ENCODE results near the gene CSNK2A1.
A peak's percentile ranks its signal among the peaks of the same experiment; 100 is the strongest.
"Not testable (repeated sequence)": the region's sequence is repeated elsewhere in the genome, so short reads cannot be mapped to it uniquely, and the experiment has no call there.

The CSNK2A1 gene
- 86.2 to 258 (median 118) reads per million in 3 experiments for total RNA-seq

DNA sequence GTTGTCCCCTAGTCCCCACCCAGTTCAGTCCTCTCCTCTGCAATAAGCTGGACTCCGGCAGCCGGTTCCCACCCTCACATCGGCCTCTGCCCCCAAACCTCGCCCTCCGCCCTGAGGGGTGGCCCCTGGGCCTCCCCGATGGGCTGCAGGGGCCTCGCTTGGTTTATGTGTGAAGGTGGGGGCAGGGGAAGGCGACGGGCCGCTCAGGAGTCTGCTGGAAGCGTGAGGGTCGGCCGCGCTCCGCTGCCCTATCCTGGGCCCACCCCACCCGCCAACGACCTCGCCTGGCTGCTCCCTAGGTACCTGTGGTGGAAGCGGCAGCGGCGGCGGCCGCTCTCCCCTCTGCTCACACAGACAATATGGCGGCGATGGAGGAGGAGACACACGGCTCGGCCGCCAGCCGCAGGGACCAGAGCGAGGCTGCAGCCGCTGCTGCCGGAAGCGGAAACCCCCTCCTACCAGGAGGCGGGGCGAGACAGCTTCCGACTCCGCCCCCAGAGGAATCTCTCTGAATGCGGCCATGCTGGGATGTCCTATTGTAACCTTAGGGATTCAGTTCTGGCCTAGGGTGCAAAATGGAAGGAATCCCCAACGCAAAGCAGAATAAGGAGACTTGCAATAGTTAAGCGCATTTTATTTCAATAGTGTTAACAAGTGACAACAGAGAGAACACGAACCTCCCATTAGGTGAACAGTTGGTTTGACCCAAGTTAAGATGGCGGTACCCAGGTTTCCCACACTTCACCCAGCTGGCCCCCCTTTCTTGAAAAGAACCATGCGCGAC is at the start of gene CSNK2A1:
TSS of gene CSNK2A1 (minus strand) at position 422 of the 784 bp plus-strand sequence. CDS start 35,239 bp downstream, outside the sequence.
- DNase-seq: peak; percentile 96

- DNase-seq: no peak
These were observed 48.9 kb upstream of the CSNK2A1 start for GRCh38 chr20:592506-592905.

GRCh38 chr20:591941-592340 is 48.4 kb upstream of the CSNK2A1 start:
- no peak for DNase-seq

DNA sequence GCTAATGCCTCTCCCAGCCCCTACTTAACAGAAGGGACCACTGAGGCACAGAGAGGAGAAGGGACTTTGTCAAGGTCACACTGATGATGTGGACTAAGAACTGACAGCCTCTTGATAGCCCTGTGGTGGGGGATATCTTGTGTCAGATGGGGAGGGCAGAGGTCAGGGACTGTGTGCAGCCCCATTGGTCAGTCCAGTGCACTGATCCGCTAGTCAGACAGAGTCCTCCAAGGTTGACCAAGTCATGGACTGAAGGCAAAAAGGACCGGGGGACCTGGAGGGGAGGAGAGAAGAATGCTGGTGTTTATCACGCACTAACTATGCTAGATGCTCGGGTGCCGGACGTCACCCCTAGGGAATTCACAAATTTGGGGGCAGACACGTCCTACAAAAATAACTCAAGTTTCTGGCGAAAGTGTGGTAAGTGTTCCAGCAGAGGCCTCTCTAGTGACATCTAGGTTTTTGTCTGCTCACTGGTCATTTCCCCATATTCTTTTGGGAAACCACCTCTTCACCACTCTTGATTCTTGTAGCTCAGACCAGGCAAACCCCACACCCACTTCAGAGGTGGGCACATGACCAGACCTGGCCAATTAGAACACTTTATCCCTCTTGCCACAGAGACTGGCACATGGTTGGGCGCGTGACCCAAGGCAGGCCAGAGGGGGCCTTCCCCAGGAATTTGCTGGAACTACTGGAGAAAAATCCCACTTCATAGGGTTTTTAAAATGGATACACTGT is 45.5 kb upstream of the CSNK2A1 start:
- no peak for DNase-seq

DNA sequence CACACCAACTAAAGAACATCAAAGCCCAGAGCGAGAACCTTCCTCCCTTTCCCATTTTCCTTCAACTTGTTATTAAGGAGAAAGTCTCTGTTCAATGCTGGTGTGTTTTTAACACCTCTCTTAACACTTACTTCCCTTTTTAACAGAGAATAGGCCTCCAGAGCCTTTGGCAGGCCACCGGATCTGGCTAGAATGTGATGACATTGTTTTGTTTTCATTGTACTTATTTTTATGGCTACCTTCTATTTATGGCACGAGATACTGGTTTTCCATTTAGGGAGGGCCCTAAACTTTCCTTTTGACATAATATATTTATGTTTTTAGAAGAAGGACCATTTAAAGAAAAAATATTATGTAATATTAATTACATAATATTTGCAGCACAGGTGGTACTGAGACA is 44.9 kb upstream of the CSNK2A1 start:
- no peak for DNase-seq

DNA sequence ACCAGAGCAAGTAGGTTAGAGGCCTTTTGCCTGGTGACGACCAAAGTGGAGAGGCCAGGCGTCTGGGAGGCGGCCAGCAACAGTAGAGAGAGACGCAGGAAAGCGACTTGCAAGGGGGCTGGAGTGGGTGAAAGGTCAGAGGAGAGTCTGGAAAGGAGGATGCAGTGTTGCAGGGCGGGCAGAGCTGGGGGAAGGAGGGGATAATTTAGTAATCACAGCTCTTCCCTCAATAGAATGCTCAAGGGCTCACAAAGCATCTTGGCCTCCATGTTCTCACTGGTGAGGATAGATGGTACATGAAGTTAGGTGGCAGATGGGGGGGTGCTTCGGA is 41.3 kb upstream of the CSNK2A1 start:
- no peak for DNase-seq

DNA sequence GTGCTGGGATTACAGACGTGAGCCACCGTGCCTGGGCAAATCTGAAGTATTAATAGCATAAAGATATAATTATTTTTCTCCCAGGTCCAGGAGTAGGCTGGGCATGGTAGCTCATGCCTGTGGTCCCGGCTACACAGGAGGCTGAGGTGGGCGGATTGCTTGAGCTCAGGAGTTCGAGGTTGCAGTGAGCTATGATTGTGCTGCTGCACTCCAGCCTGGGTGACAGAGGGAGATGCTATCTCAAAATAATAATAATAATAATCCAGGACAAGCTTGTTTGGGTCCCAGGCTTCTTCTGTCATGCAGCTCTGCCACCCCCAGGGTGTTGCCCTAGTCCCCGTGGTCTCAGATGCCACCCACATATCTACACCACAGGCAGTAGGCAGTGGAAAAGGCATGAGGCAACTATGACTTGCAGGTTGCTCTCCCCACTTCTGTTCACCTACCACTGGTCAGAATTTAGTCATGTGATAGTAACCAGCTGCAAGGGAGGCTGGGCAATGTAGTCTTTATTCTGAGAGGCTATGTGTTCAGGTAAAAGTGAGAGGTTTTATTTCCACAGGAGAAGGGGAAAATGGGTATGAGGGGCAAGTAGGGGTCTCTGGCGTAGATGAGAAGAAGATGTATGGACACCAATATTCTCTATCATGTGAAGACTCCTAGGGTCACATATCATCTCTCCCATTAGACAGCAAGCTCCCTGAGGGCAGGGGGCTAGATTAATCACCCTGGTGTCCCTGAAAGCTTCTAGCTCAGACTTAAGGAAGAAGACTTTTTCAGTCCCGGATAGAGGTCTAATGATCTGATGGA is 40.8 kb upstream of the CSNK2A1 start:
- no peak for DNase-seq

GRCh38 chr20:582204-582603 is 38.6 kb upstream of the CSNK2A1 start:
- no peak for DNase-seq

GRCh38 chr20:578940-579690 is 35.5 kb upstream of the CSNK2A1 start:
- DNase-seq: not testable (repeated sequence)

- DNase-seq: no peak
These were observed 33.7 kb upstream of the CSNK2A1 start for GRCh38 chr20:577167-577791.

DNA sequence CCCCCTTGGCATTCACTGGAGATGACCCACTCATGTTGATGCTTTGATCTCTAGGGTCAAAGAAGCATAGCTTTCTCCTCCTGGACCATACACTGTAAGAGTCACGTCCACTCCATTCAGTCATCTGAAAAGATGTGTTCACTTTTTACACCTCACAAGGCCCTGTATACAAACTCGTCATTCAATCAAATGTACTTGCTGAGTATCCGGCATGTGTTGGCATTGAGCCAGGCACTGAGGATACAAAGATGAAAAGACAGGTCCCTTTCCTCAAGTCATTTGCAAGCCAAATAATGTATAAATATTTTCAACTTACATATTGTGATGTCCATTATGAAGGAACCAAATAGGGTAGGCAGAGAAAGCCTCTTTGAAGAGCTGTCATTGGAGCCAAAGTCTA is 32.6 kb upstream of the CSNK2A1 start:
- no peak for DNase-seq

GRCh38 chr20:575230-575629 is 31.6 kb upstream of the CSNK2A1 start:
- DNase-seq: no peak

- DNase-seq: no peak
These were observed 30.8 kb upstream of the CSNK2A1 start for GRCh38 chr20:574297-574942.

DNA sequence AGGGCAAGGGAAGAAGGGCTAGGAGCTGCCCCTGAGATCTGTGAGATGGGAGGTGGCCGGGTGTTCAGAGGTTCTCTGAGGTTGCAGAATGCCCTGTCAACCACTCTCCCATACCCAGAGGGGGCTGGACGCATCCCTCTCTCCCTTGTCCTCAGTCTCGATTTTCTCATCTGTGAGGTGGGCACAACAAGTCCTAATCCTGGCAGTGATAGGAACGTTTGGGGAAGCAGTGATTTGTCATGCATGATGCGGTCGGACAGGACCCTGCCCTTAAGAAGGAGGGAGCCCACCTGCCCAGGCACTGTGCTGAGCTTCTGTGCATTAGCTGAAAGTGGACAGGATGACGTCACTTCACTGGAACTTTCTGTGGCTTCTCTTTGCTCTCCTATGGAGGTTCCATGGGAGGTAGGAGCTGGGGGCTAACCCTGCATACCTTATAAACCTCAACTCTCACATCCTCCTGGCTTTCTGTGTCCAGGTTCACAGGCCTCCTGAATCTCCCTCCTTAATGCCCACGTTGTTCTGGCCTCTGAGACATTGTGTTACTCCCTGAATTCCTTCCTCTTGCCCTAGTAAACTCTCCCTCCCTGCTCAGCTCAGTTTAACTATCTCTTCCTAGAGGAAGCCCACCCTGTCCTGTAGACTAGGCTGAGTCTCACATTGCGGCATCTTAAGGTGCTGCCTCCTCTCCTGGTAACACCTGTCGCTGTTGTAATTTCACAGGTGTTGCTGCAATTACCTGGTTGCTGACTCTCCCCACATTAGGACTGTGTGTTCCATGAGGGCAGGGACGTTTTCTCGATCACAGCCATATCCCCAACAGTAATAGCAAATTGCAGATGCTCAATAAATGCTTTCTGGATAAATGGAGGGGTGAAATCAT is 30.1 kb upstream of the CSNK2A1 start:
- DNase-seq: no peak

GRCh38 chr20:572727-573126 is 29.1 kb upstream of the CSNK2A1 start:
- no peak for DNase-seq

GRCh38 chr20:571754-572441 is 28.3 kb upstream of the CSNK2A1 start:
- no peak for DNase-seq

GRCh38 chr20:568673-569415 is 25.3 kb upstream of the CSNK2A1 start:
- DNase-seq: no peak

GRCh38 chr20:568097-568652 is 24.6 kb upstream of the CSNK2A1 start:
- no peak for DNase-seq

- DNase-seq: no peak
These were observed 20.6 kb upstream of the CSNK2A1 start for GRCh38 chr20:564192-564591.
